HG02678 (cell line): ENCODE data around the gene TBATA.

Source experiments
- ATAC-seq: cut with Tn5 transposase; IDR thresholded peaks from one replicate; pipeline ENCODE4 v1.9.1; 2021; ENCODE audit warnings: mild to moderate bottlenecking, moderate library complexity; ENCODE audit not compliant: unreplicated experiment

Gene TBATA

GRCh38 chr10:70785190-70785589, at the start of gene TBATA:
Gene TBATA (minus strand): TSS chr10:70785377. CDS start chr10:70783379, 1,998 bp downstream.
- no peak for ATAC-seq

GRCh38 chr10:70834441-70835151, 49.4 kb upstream of the TBATA start:
- ATAC-seq, result no peak

GRCh38 chr10:70834021-70834420, 48.8 kb upstream of the TBATA start:
- ATAC-seq, result no peak

- no peak for ATAC-seq
Observed at GRCh38 chr10:70833601-70834000, 48.4 kb upstream of the TBATA start.

- no peak for ATAC-seq
Observed at GRCh38 chr10:70832852-70833528, 47.8 kb upstream of the TBATA start.

DNA sequence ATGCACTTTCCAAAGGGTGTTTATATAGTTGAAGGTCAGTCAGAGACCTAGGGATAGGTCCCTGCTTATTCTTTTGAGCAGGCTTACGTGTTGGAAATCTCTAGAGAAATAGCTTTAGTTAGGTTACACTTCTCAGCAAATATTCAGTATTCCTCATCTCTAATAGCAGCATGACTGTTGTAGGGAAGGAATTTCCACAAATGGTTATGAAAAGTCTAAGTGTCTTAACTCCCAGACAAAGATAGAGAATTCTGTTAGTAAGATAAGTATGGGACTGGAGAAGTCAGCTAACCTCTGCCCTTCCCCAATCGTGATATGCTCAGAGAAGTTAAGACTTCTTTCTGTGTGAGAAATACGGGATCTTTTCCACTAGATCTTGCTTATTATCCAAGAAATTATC, 47.0 kb upstream of the TBATA start:
- ATAC-seq, result no peak

- no peak for ATAC-seq
Observed at GRCh38 chr10:70830164-70830563, 45.0 kb upstream of the TBATA start.

DNA sequence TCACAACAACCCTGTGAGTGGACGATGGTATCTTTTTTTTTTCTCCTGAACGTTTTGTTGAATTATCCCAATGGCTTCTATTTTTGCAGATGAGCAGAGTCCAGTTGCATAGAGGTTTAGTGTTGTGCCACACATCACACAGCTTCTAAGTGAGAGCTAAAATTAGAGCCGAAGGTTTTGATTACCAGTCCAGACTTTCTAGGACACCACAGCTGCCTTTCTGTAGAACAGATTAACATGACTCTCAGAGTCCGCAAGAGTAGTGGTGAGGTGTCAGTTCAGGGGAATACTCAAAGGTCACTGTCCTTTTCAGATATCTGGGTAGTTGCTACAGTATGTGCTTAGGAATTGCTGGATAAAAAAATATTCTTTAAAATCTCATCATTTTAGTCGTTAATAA, 44.4 kb upstream of the TBATA start:
- no peak for ATAC-seq

DNA sequence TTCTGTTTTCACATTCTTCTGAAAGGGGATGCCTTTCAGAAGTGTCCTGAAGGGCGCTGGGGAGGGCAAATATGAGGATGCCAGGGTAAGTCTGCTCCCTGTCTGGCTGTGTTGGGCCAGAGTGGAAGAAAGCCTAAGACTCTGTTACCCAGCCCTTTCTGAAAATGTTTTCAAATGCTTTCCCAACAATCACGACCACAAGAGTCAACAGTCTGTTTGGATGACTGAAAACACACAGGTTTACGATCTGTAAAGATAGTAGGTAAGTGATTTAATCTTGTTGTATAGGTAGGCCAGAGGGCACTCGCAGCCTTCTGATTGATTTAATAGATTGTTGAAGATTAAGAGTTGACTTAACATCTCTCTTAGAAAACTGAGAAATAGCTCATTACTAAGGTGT, 43.7 kb upstream of the TBATA start:
- ATAC-seq, result no peak

- ATAC-seq, result no peak
Observed at GRCh38 chr10:70827086-70827757, 42.0 kb upstream of the TBATA start.

DNA sequence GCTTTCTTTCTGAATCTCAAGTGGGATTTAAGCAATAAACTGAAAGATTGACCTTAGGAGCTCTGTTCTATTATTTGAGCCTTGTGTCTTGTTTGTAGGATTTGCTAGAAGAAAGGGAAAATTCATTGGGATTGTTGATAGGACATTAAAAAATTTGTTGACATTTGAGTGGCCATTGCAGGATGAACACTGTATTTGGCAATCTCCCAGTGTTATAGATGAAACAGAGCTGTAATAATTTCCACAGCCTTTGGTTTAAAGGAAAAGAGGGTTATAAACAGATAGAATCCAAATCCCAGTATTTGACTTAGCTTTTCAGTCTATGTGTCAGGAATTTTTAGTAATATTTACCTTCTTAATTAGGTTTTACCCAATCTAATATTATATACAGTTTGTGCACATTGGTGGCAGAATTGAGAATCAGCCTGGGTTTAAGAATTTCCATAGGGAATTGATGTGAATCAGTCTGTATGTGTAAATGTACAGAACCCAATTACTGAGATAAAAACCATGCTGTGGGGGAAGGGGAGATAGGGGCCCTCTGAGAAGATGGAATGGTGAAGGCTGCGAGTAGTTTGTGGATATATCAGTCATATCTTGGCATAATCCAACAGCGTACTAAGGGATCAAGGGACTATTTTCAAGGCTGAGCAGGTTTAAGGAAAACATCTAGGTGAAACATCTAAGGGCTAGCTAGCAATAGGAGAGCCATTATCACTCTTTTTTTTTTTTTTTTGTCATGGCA, 37.1 kb upstream of the TBATA start:
- ATAC-seq, result no peak

DNA sequence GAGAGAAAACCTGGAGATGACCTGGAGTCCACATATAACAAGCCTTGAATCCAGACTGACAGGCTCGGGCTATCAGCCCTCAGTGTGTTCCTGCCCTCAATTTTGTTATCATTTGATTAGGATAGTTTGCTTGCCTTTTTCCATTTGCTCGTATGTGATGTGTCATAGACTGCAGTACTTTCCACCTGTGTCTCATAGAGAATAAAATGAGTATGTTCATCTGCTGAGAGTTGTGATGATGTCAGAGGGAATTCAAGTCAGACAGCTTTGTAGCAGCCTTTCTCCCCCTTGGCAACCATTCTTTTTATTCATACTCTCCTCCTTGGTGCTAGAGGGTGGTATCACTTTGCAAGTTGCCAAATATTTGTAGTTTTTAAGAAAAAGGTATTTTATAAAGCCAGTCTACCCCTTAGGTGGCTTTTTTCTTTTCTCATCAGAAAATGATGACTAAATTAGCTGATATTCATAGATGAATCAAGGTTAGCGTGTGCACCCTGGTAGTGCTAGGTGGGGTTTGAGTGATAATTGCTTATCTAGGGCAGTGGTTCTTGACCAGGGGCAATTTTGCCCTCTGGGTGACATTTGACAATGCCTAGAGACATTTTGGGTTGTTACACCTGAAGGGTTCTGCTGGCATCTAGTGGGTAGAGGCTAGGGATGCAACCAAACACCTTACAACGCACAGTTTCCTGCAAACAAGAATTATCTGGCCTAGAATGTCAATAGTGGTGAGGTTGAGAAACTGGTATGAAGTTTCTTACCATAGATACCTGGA, 36.0 kb upstream of the TBATA start:
- no peak for ATAC-seq

DNA sequence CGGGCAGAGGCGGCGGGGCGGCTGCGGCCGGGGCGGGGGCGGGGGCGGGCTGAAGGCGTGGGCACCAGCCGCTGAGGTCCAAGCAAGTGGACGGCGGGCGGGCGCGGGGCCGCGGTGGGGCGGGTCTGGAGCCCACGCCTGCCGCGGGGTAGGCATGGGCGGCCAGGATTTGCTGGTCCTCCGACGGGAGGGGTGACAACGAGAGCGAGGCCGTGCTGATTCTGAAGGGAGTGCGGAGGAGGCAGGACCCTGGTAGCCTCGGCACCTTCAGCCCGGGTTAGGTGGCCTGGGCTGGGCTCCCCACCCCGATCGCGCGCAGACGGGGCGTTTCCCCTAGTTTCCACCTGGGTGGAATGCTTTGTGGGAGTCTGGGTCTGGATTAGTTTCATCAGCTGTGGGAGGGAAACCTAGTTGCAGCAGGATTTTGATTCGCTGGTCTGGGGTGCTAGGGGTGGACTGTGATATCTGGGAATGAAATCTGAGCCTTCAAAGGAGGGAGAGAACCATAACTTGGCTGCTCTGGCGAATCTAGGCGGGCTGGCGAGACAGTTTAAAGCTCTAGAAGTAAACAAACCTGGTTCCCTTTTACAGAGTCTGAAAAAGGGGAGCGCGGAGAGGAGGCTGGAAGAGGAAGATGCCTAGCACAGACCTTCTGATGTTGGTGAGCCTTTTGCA, 31.2 kb upstream of the TBATA start:
- ATAC-seq, result peak; percentile 49

GRCh38 chr10:70815504-70816219, 30.5 kb upstream of the TBATA start, which contains the start of gene SGPL1:
Gene SGPL1 (plus strand): TSS chr10:70815948. CDS start chr10:70816854, 906 bp downstream.
- peak; percentile 90 for ATAC-seq

- ATAC-seq, result no peak
Observed at GRCh38 chr10:70814126-70814525, 28.9 kb upstream of the TBATA start.

DNA sequence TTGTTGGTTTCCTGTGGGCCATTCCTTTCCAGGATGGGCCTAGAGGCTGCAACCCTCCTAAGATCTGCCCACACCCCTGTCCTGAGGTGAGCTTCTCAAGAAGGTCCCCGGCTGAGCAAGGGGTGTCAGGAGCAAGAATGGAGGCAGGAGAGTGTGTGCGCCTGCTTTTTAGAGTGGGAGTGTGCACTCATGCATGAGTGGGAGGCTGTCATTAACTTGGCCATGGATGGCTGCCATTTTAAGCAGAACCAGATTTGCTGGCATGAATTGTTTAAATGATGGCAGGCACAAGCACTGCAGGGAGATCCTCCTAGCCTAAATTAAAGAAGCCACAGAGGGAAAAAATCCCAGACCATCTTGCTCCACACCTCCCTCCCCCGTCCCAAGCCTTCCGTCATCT, 27.6 kb upstream of the TBATA start:
- ATAC-seq, result no peak

GRCh38 chr10:70811881-70812280, 26.7 kb upstream of the TBATA start:
- ATAC-seq, result no peak

DNA sequence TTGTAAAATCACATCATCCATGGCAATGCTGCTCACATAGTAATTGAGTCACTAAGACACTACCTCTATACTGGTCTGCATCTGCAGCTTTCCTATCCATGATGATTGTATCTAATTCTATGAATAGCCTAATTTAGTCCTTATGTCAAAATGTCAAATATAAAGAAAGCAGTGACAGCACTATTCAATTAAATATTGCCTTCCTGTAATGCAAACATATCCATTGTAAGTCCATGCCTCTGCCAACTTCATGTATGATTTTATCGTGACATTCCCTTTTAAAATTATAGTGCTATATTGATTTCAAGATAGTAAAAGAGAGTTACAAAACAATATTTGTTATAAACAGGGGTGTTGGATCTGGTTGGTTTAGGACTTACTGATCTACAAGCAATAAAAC, 25.8 kb upstream of the TBATA start:
- no peak for ATAC-seq

- ATAC-seq, result no peak
Observed at GRCh38 chr10:70809726-70810125, 24.5 kb upstream of the TBATA start.
